Neural progenitor cell (in vitro differentiated cells): Measurements from ENCODE around the gene PWWP2B.

Source experiments
- EZH2 ChIP-seq: fragments of 200-600 bp; sonication (generic); IDR thresholded peaks from 2 replicates; pipeline ENCODE4 v1.6.1; 2017; ENCODE audit warnings: antibody characterized with exemption, mild to moderate bottlenecking, moderate library complexity
- EZH2phosphoT487 ChIP-seq: fragments of 200-600 bp; sonication (generic); IDR thresholded peaks from 2 replicates; pipeline ENCODE4 v1.6.1; 2017; ENCODE audit warnings: antibody characterized with exemption
- TF ChIP-seq, protein P1 (sequence below): fragments of 200-600 bp; sonication (generic); IDR thresholded peaks from 2 replicates; pipeline ENCODE4 v1.5.1; 2017; ENCODE audit warnings: antibody characterized with exemption, mild to moderate bottlenecking

DNA sequence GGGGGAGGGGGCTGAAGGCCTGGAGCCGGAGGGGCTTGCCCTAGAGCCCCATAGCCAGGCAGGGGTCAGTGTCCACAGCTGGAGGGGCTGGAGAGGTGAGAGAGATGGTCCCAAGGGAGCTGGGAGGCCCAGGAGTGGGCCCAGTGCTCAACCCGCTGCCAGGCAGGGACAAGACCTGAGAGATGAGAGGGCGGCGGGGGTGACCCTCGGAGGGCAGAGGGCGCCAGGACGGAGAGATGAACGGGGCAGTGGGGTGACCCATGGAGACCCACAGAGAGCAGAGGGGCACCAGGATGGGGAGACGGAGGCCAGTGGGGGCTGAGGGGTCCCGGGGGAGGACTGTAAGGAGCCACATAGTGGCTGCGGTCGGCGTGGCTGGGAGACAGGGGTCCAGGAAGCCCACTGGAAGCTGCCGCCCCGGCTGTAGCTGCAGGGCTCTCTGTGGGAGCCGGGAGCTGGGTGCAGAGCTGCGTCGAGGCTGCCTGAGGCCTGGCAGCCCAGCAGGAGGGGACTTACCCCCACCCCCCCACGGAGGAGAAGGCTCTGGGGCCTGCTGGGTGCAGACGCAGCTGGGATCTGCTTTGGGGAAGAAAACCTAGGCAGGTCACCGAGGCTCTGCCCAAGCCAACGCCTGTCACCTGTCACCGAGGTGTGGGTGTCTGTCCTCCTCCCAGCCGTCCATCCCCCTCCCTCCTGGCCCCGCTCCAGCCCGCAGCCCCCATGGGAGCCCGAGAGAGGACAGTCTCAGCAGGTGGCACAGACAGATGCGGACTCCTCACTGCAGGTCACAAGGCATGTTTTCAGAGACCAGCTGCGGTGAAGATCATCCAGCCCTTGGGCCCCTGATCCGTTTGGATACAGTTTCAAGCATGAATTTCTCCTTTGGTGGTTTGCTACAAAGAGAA is 25.1 kb downstream of the PWWP2B start:
- TF ChIP-seq, protein P1, sequence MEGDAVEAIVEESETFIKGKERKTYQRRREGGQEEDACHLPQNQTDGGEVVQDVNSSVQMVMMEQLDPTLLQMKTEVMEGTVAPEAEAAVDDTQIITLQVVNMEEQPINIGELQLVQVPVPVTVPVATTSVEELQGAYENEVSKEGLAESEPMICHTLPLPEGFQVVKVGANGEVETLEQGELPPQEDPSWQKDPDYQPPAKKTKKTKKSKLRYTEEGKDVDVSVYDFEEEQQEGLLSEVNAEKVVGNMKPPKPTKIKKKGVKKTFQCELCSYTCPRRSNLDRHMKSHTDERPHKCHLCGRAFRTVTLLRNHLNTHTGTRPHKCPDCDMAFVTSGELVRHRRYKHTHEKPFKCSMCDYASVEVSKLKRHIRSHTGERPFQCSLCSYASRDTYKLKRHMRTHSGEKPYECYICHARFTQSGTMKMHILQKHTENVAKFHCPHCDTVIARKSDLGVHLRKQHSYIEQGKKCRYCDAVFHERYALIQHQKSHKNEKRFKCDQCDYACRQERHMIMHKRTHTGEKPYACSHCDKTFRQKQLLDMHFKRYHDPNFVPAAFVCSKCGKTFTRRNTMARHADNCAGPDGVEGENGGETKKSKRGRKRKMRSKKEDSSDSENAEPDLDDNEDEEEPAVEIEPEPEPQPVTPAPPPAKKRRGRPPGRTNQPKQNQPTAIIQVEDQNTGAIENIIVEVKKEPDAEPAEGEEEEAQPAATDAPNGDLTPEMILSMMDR: no peak
- TF ChIP-seq EZH2phosphoT487 (no peak), EZH2 (no peak)
